HepG2 (cell line): Measurements from ENCODE around the gene USH2A. TPM values are rescaled to one million over a fixed set of nuclear protein-coding genes. Genes with fewer than 3 reads are reported as not detected.

Experiments
- ATAC-seq: fragments of 200-7000 bp; cut with Tn5 transposase; 3 replicates; pipeline ENCODE4 v1.9.1; 2020; ENCODE audit warnings: mild to moderate bottlenecking, moderate library complexity
- BruUV-seq: library from RNA; stranded (reverse); fragments of 400-500 nt; replicated peaks from 2 replicates; lab custom pipeline; 2021; lab: Mats Ljungman, UMichigan
- CTCF ChIA-PET: fragments of 300-600 bp; formaldehyde crosslinking; extraction: SDS; loops from one replicate; lab custom pipeline; 2021; ENCODE audit warnings: low total read pairs, inconsistent platforms, low intra/inter-chr PET ratio; lab: Yijun Ruan, JAX
- POLR2A ChIA-PET: fragments of 350-600 bp; sonication (Branson Sonifier 250); formaldehyde crosslinking; loops from one replicate; lab custom pipeline; 2020; ENCODE audit warnings: antibody characterized with exemption, inconsistent platforms; lab: Yijun Ruan, JAX
- DNase-seq: peaks from one replicate; pipeline ENCODE4 v3.0.0-alpha.2; 2015; ENCODE audit warnings: low spot score
- FAIRE-seq: peaks from 3 replicates; lab custom pipeline; 2011; peaks lifted over from hg19 to GRCh38; lab: Jason Lieb, UNC
- H2AFZ ChIP-seq: one replicate; pipeline ENCODE4 v1.6.1; 2011; ENCODE audit warnings: low read length, inconsistent platforms
- H3K27ac ChIP-seq: fragments of 300-600 bp; 3 replicates; pipeline ENCODE4 v1.8.0; 2011; ENCODE audit warnings: mixed run types, mild to moderate bottlenecking, mixed read lengths, low read length, inconsistent platforms; ENCODE audit not compliant: insufficient read depth; ENCODE audit errors: extremely low read length
- H3K27me3 ChIP-seq, 2 experiments: fragments of 200-600 bp in 1 of 2; 2 replicates in 1 of 2; 3 replicates in 1 of 2; pipeline versions ENCODE4 v1.6.0 to v1.8.0; 2011; ENCODE audit warnings: low read length in 2 of 2, mild to moderate bottlenecking in 2 of 2, moderate library complexity in 2 of 2, inconsistent platforms in 1 of 2; ENCODE audit not compliant: insufficient read depth in 2 of 2, control insufficient read depth in 1 of 2
- H3K36me3 ChIP-seq, 2 experiments: fragments of 200-600 bp in 1 of 2; replicated peaks in 1 of 2; 2 replicates in 1 of 2; 3 replicates in 1 of 2; pipeline versions ENCODE4 v1.5.1 to v1.8.0; 2011; ENCODE audit warnings: low read length in 2 of 2, inconsistent platforms in 1 of 2; ENCODE audit not compliant: insufficient read depth in 2 of 2, control insufficient read depth in 1 of 2
- H3K4me1 ChIP-seq: 2 replicates; pipeline ENCODE4 v1.5.1; 2012; ENCODE audit warnings: low read length, inconsistent platforms; ENCODE audit not compliant: insufficient read depth
- H3K4me2 ChIP-seq: 2 replicates; pipeline ENCODE4 v1.6.0; 2011; ENCODE audit warnings: low read depth, low read length, inconsistent platforms
- H3K4me3 ChIP-seq, 3 experiments: fragments of 200-600 bp in 1 of 3; sonication (generic), shearing (Covaris generic) in 1 of 3; replicated peaks in 1 of 3; 2 replicates each; pipeline ENCODE4 v1.5.1; 2011 to 2016; ENCODE audit warnings: low read length in 3 of 3, inconsistent platforms in 2 of 3, low read depth in 2 of 3, mild to moderate bottlenecking in 2 of 3, control low read depth in 1 of 3, mixed read lengths in 1 of 3; ENCODE audit not compliant: insufficient read depth in 1 of 3
- H3K79me2 ChIP-seq: one replicate; pipeline ENCODE4 v1.6.1; 2011; ENCODE audit warnings: low read length, inconsistent platforms; ENCODE audit not compliant: insufficient read depth
- H3K9ac ChIP-seq: 2 replicates; pipeline ENCODE4 v1.6.0; 2011; ENCODE audit warnings: mild to moderate bottlenecking, low read depth, low read length, inconsistent platforms; ENCODE audit not compliant: insufficient read depth
- H3K9me3 ChIP-seq: 2 replicates; pipeline ENCODE4 v1.5.1; 2012; ENCODE audit warnings: mild to moderate bottlenecking, low read length
- H4K20me1 ChIP-seq: 2 replicates; pipeline ENCODE4 v1.6.0; 2011; ENCODE audit warnings: inconsistent platforms, mild to moderate bottlenecking, low read length, moderate library complexity; ENCODE audit not compliant: insufficient read depth
- AGO1 ChIP-seq: fragments of 200-400 bp; formaldehyde crosslinking; IDR thresholded peaks from 2 replicates; pipeline ENCODE4 v1.6.1; 2017; ENCODE audit warnings: mild to moderate bottlenecking, low read depth, low read length, moderate library complexity; ENCODE audit not compliant: poor library complexity, severe bottlenecking
- DMAP1 ChIP-seq: IDR thresholded peaks from 2 replicates; pipeline ENCODE4 v1.6.1; 2016
- EED ChIP-seq: sonication (generic); formaldehyde crosslinking; IDR thresholded peaks from 2 replicates; pipeline ENCODE4 v1.5.0; 2020; ENCODE audit warnings: mild to moderate bottlenecking, missing genetic modification reagents
- GZF1 ChIP-seq: sonication (generic); formaldehyde crosslinking; IDR thresholded peaks from 2 replicates; pipeline ENCODE4 v1.5.1; 2020; ENCODE audit warnings: mild to moderate bottlenecking, missing genetic modification reagents
- MXI1 ChIP-seq: IDR thresholded peaks from 3 replicates; pipeline ENCODE4 v1.6.1; 2012; ENCODE audit warnings: low read depth, low read length, inconsistent platforms, borderline replicate concordance
- PATZ1 ChIP-seq: sonication (generic); formaldehyde crosslinking; IDR thresholded peaks from 2 replicates; pipeline ENCODE4 v1.4.0; 2020; ENCODE audit warnings: missing genetic modification reagents
- SCMH1 ChIP-seq: sonication (generic); formaldehyde crosslinking; IDR thresholded peaks from 2 replicates; pipeline ENCODE4 v1.9.0; 2021; ENCODE audit warnings: missing genetic modification reagents, mild to moderate bottlenecking, borderline replicate concordance
- SOX6 ChIP-seq, 2 experiments: fragments of 450-650 bp in 1 of 2; sonication (generic) in 1 of 2; formaldehyde crosslinking in 1 of 2; IDR thresholded peaks; 2 replicates each; pipeline versions ENCODE4 v1.4.0 to v1.6.1; 2017 to 2020; ENCODE audit warnings: antibody characterized with exemption in 1 of 2, mild to moderate bottlenecking in 1 of 2, missing genetic modification reagents in 1 of 2
- SP4 ChIP-seq: sonication (generic); formaldehyde crosslinking; IDR thresholded peaks from 2 replicates; pipeline ENCODE4 v1.8.1; 2023; ENCODE audit warnings: mild to moderate bottlenecking, missing genetic modification reagents
- ZBTB38 ChIP-seq: sonication (generic); formaldehyde crosslinking; IDR thresholded peaks from 2 replicates; pipeline ENCODE4 v1.5.1; 2020; ENCODE audit warnings: mild to moderate bottlenecking, missing genetic modification reagents
- ZNF503 ChIP-seq: sonication (generic); formaldehyde crosslinking; IDR thresholded peaks from 2 replicates; pipeline ENCODE4 v1.4.0; 2020; ENCODE audit warnings: missing genetic modification reagents
- ZNF552 ChIP-seq: sonication (generic); formaldehyde crosslinking; IDR thresholded peaks from 2 replicates; pipeline ENCODE4 v1.9.0; 2022; ENCODE audit warnings: missing genetic modification reagents, mild to moderate bottlenecking, borderline replicate concordance
- in situ Hi-C: cut with HindIII; loops from 2 replicates; pipeline ENCODE4 v1.10.0; 2017; ENCODE audit warnings: low pct_unique_long_range_greater_than_20kb; ENCODE audit not compliant: extremely low pct_ligation_motif_present
- intact Hi-C: fragments of 100-400 bp; cut with micrococcal nuclease; formaldehyde crosslinking; loops from one replicate; pipeline ENCODE4 v1.10.0; 2022; ENCODE audit not compliant: unreplicated experiment
- polyA plus RNA-seq, 8 experiments: library from polyadenylated mRNA; depleted of rRNA in 3 of 8; stranded (reverse) in 7 of 8; unstranded in 1 of 8; fragments of >200 nt; fragmentation: Illumina TruSeq in 4 of 8; extraction: Trizol in 4 of 8; gene quantifications; 2 replicates each; pipeline versions ENCODE4 v1.2.1 to v1.2.3, GENCODE V29; 2011 to 2016; ENCODE audit warnings: low read depth in 4 of 8, missing spikeins in 1 of 8, mixed read lengths in 1 of 8; ENCODE audit not compliant: insufficient read depth in 1 of 8
- total RNA-seq, 5 experiments: library from RNA; depleted of rRNA; stranded (reverse); fragments of >200 nt; fragmentation: Illumina TruSeq; extraction: Trizol; gene quantifications; 2 replicates each; pipeline ENCODE4 v1.2.3, GENCODE V29; 2016; ENCODE audit warnings: low read depth in 1 of 5
- TF ChIP-seq, protein P1 (sequence below): IDR thresholded peaks from 2 replicates; pipeline ENCODE4 v1.6.1; 2016; ENCODE audit warnings: missing genetic modification reagents, missing compliant biosample characterization

USH2A gene
- total and polyA plus RNA-seq, 2 of the 13 experiments (the other 11 are each of a cell fraction or from before 2014, with no cell fraction given) = 0.02 TPM; not detected in 1

DNA sequence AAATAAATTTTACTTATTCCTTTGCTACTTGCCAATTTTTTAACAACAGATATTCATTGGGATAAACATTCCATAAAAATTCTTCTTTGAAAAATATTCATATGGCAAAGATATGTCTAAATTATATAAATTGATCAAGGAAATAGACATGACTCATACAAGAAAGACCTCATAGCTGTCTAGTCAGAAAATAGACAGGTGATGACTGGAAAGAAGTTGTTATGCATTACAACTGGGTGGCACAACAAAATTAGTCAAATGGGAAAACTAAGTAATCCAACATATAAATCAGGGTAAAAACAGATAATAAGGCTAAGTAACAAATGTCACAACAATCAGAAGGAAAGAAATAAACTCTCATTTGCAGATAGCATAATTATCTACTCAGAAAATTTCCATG lies 92.0 kb downstream of the USH2A start:
- TF ChIP-seq SCMH1 (CRISPR knock-in tag) (no peak), DMAP1 (no peak), EED (CRISPR knock-in tag) (no peak), ZNF503 (no peak), PATZ1 (CRISPR knock-in tag) (no peak), ZNF552 (CRISPR knock-in tag) (no peak), MXI1 (no peak), SP4 (CRISPR knock-in tag) (no peak), AGO1 (no peak), GZF1 (CRISPR knock-in tag) (no peak), ZBTB38 (CRISPR knock-in tag) (no peak), SOX6 (IDR thresholded peaks at IDR 0.05) (no peak), SOX6 (CRISPR knock-in tag; IDR thresholded peaks at IDR 0.05) (no peak)
- TF ChIP-seq, protein P1, sequence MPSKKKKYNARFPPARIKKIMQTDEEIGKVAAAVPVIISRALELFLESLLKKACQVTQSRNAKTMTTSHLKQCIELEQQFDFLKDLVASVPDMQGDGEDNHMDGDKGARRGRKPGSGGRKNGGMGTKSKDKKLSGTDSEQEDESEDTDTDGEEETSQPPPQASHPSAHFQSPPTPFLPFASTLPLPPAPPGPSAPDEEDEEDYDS (CRISPR knock-in tag) = no peak
- H3K27ac ChIP-seq = no peak overlapping the region
- no peaks in the 10 kb centered on the region for H3K4me1 ChIP-seq
- CTCF ChIA-PET = no interaction called here
- POLR2A ChIA-PET = no interaction called here
- intact Hi-C loops = no loop called here
- no peak overlapping the region for H3K4me3 ChIP-seq
- FAIRE-seq (no peak), DNase-seq (no peak), ATAC-seq (no peak)
- H4K20me1 ChIP-seq = no peaks in the 10 kb centered on the region
- H3K27me3 ChIP-seq = no peaks in the 10 kb centered on the region; a peak in 1 of 5 replicates
- no peak overlapping the region for H3K4me2 ChIP-seq
- H3K79me2 ChIP-seq = no peaks in the 10 kb centered on the region
- BruUV-seq = no TSS peak
- H3K9me3 ChIP-seq = peaks cover 17% of the 10 kb centered on the region
- in situ Hi-C loops = no loop called here
- H2AFZ ChIP-seq = no peak overlapping the region
- H3K36me3 ChIP-seq = no peaks in the 10 kb centered on the region
- no peak overlapping the region for H3K9ac ChIP-seq
